ENCODE data around the gene POLR1E.

POLR1E gene

DNA sequence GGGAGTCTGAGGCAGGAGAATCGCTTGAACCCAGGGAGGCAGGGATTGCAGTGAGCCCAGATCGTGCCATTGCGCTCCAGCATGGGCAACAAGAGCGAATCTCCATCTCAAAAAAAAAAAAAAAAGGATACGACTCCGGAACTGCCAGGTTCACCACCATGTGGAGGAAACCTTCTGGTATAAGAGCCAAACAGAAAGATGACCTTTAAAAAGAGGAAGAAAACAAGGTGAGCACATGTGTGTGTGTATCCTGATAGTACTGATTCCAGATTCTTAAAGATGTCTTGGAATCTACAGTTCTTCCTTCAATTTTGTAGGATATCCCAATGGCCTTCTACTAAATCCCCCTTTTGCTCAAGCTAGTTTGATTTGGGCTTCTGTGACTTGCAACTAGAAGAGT lies 56.7 kb downstream of the POLR1E start:
- no peak for DNase-seq

DNA sequence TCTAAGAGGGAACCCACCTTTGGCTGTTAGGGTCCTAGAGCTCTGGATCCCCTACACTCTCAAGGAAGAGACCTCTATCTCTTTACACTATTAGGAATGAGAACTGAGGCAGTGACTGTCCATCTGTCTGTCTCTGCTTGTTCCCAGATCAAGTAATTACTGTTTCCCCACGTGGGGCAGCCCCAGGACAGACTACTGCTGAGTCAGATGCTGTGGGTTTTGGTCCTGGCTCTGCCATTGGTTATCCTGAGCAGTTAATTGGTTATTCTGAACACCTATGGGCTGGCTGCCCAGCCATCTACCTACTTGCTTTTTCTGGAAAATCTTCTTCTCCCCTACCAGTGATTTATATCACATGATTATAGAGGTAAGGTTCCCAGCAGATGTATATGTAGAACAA lies 57.1 kb downstream of the POLR1E start:
- DNase-seq: no peak

DNA sequence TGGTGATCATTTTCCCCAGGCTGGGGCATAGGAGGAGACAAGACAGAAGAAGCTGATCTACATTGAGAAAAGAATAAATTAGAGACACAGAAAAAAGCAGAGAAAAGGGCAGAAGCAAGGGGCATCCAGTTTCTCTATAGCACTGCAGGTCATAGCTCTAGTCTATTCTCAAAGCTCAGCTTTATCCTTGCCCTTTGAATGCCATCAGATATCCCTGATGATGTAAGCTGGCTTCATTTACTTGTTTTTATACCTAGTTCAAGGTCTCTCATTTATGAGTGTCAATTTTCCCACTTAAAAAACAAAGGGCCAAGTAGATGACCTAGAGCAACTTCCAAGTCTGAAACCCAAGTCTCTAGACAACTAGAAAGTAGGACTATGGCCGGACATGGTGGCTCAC lies 57.7 kb downstream of the POLR1E start:
- no peak for DNase-seq

DNA sequence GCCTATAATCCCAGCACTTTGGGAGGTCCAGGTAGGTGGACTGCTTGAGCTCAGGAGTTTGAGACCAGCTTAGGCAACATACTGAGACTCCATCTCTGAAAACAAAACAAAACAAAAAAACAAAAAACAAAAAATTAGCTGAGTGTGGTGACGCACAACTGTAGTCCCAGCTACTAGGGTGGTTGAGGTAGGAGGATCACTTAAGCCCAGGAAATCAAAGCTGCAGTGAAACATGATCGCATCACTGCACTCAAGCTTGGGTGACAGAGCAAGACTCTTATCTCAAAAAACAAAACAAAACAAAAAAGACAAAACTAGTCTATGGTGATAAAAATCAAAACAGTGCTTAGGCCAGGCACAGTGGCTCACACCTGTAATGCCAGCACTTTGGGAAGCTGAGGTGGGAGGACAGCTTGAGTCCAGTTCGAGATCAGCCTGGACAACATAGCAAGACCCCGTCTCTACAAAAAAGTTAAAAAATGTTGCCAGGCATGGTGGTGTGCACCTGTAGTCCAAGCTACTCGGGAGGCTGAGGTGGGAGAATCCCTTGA lies 61.7 kb downstream of the POLR1E start:
- DNase-seq: no peak

DNA sequence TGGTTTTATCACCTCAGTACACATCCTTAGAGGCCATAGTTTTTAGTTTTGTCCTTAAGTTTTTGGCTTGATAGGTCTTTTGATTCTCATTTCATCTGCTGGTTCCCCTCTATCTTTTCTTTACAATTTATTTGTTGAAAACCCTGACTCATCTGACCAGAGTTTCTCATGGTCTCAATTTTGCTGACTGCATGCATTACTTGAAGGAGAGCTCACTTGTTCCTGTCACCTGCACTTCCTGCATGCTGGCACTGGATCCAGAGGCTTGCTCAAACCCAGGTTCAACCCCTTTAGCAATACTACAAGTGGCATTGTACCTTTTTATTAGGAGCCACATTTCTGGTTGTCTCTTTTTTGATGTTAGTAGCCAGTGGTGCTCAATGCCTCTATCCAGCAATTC lies 63.8 kb downstream of the POLR1E start:
- DNase-seq: no peak

DNA sequence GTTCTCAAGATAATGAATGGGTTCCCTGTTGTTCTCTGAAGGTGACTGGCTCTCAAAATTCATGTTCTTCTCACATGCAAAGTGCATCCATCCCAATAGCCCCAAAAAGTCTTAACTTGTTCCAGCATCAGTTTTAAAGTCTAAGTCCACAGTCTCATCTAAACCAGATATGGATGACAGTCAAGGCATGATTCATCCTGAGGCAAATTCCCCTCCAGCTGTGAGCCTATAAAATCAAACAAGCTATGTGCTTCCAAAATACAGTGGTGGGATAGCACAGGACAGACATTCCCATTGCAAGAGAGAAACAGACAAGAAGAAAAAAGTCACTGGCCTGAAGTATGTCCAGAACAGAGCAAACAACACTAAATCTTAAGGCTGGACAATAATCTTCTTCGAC lies 65.0 kb downstream of the POLR1E start:
- no peak for DNase-seq

DNA sequence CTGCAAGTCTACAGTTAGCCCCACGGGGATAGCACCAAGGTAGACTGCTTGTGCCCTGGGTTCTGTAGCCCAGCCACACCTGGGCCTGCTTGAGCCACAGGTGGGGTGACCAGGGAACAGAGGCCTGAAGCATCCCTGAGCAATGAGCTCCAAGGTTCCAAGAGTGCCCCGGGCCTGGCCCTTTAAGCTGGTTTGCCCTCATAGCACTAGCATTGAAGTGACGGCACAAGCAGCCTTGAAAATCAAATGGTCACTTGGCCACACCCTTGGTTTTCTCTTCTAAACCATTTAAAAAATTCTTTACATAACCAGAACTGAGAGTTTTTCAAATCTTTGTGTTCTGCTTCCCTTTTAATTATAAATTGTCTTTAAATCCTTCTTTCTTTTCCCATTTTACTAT lies 65.7 kb downstream of the POLR1E start:
- DNase-seq: no peak

DNA sequence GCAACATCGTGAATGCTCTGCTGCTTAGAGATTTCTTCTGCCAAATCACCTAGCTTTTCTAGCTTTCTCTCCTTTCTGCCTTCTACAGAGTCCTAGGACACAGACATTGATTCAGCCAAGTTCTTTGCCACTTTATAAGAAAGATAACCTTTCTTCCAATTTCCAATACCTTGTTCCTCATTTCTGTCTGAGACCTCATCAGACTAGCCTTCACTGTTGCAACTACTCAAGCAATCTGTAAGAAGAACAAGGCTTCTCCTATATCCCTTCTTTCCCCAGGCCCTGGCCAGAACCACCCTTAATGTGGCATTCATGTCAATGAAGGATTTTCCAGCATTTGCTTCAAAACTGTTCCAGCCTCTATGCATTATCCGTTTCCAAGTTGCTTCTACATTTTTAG lies 66.1 kb downstream of the POLR1E start:
- DNase-seq: no peak

Data from NCI-H1105 treated with DMSO at 0.1 percent for 48 hours (cell line).